Measurements from ENCODE around the gene SGCE.

The SGCE gene

GRCh38 chr7:94556028-94556427, 99.9 kb downstream of the SGCE start:
- H3K27ac ChIP-seq, result no peak overlapping the region
- TF ChIP-seq CTCF (conservative IDR thresholded peaks at IDR 0.05), result no peak

GRCh38 chr7:94547126-94547525, 108.8 kb downstream of the SGCE start:
- no peak for TF ChIP-seq CTCF (conservative IDR thresholded peaks at IDR 0.05)
- no peak overlapping the region for H3K27ac ChIP-seq

GRCh38 chr7:94540428-94540827, 115.5 kb downstream of the SGCE start:
- no peak overlapping the region for H3K27ac ChIP-seq
- no peak for TF ChIP-seq CTCF (conservative IDR thresholded peaks at IDR 0.05)

All from VCaP (cell line).